WERI-Rb-1 (cell line): ENCODE measurements around the gene DNM3.

Source experiments
- DNase-seq: peaks from one replicate; pipeline ENCODE4 v3.0.0-alpha.2; 2020
- H3K27ac ChIP-seq: fragments of 250-450 bp; sonication (Bioruptor Pico); 2 replicates; pipeline ENCODE4 v1.5.1; 2020; ENCODE audit warnings: mild to moderate bottlenecking, moderate library complexity
- H3K27me3 ChIP-seq: fragments of 250-450 bp; sonication (Bioruptor Pico); 2 replicates; pipeline ENCODE4 v1.5.1; 2021; ENCODE audit warnings: mild to moderate bottlenecking, low read depth, moderate library complexity; ENCODE audit not compliant: insufficient read depth, severe bottlenecking
- H3K36me3 ChIP-seq: fragments of 250-450 bp; sonication (Bioruptor Pico); 2 replicates; pipeline ENCODE4 v1.5.1; 2020; ENCODE audit warnings: mild to moderate bottlenecking, moderate library complexity
- H3K4me3 ChIP-seq: 2 replicates; pipeline ENCODE4 v1.5.1; 2011; ENCODE audit warnings: low read depth, mild to moderate bottlenecking, control low read depth, low read length
- H3K9me3 ChIP-seq: fragments of 250-450 bp; sonication (Bioruptor Pico); 2 replicates; pipeline ENCODE4 v1.5.1; 2021; ENCODE audit warnings: mild to moderate bottlenecking, moderate library complexity; ENCODE audit not compliant: severe bottlenecking
- CTCF ChIP-seq: IDR thresholded peaks from 2 replicates; pipeline ENCODE4 v1.5.1; 2011; ENCODE audit warnings: low read depth, mild to moderate bottlenecking, control low read depth, inconsistent platforms, low read length

Gene DNM3

GRCh38 chr1:172402878-172403569 is 561.7 kb downstream of the DNM3 start:
- H3K27me3 ChIP-seq, result no peaks in the 10 kb centered on the region
- H3K27ac ChIP-seq, result no peak overlapping the region
- TF ChIP-seq CTCF, result no peak
- H3K36me3 ChIP-seq, result no peaks in the 10 kb centered on the region
- H3K9me3 ChIP-seq, result no peaks in the 10 kb centered on the region
- no peak for DNase-seq
- no peak overlapping the region for H3K4me3 ChIP-seq

- Histone ChIP-seq H3K36me3 (no peaks in the 10 kb centered on the region), H3K27ac (no peak overlapping the region), H3K4me3 (no peak overlapping the region), H3K27me3 (no peaks in the 10 kb centered on the region), H3K9me3 (no peaks in the 10 kb centered on the region)
- no peak for TF ChIP-seq CTCF
- no peak for DNase-seq
Observed at GRCh38 chr1:172404121-172404520, 562.8 kb downstream of the DNM3 start.

- no peak for TF ChIP-seq CTCF
Observed at GRCh38 chr1:172405912-172406311, 564.6 kb downstream of the DNM3 start.

GRCh38 chr1:172406968-172407367 is 565.7 kb downstream of the DNM3 start:
- DNase-seq, result no peak
- no peak for TF ChIP-seq CTCF
- no peak overlapping the region for H3K4me3 ChIP-seq
- H3K36me3 ChIP-seq, result no peaks in the 10 kb centered on the region
- H3K9me3 ChIP-seq, result no peaks in the 10 kb centered on the region
- no peaks in the 10 kb centered on the region for H3K27me3 ChIP-seq
- no peak overlapping the region for H3K27ac ChIP-seq

More at GRCh38 chr1:172405912-172406311, 564.6 kb downstream of the DNM3 start:
- DNase-seq, result no peak
- Histone ChIP-seq H3K9me3 (no peaks in the 10 kb centered on the region), H3K27ac (no peak overlapping the region), H3K27me3 (no peaks in the 10 kb centered on the region), H3K36me3 (no peaks in the 10 kb centered on the region), H3K4me3 (no peak overlapping the region)

- no peak overlapping the region for H3K4me3 ChIP-seq
- H3K27me3 ChIP-seq, result no peaks in the 10 kb centered on the region
- H3K27ac ChIP-seq, result no peak overlapping the region
- no peaks in the 10 kb centered on the region for H3K9me3 ChIP-seq
- no peak for DNase-seq
- no peak for TF ChIP-seq CTCF
- no peaks in the 10 kb centered on the region for H3K36me3 ChIP-seq
Observed at GRCh38 chr1:172408958-172409357, 567.7 kb downstream of the DNM3 start.

- H3K9me3 ChIP-seq, result no peaks in the 10 kb centered on the region
- DNase-seq, result no peak
- no peaks in the 10 kb centered on the region for H3K27me3 ChIP-seq
- H3K36me3 ChIP-seq, result no peaks in the 10 kb centered on the region
- no peak overlapping the region for H3K27ac ChIP-seq
- no peak for TF ChIP-seq CTCF
- H3K4me3 ChIP-seq, result no peak overlapping the region
Observed at GRCh38 chr1:172410027-172410426, 568.7 kb downstream of the DNM3 start.
